A549 treated with Hydrocortisone at 1 μM for 4 hours (cell line): ENCODE results near the gene NAGA. TPM values are rescaled to one million over a fixed set of nuclear protein-coding genes. Genes with fewer than 3 reads are reported as not detected.

Source experiments
- total RNA-seq: library from RNA; stranded (reverse); fragments of 200-300 nt; extraction: Qiagen RNA extraction; gene quantifications from 5 replicates; pipeline ENCODE4 v1.2.3, GENCODE V29; 2022

NAGA gene
- total RNA-seq: 6.2 to 7.8 TPM (median 7.5 TPM) in 5 replicates

GRCh38 chr22:42070517-42071422, at the start of gene NAGA:
Gene NAGA, minus strand, starts transcription at chr22:42070812. Its CDS starts 515 bp downstream, at chr22:42070297.

DNA sequence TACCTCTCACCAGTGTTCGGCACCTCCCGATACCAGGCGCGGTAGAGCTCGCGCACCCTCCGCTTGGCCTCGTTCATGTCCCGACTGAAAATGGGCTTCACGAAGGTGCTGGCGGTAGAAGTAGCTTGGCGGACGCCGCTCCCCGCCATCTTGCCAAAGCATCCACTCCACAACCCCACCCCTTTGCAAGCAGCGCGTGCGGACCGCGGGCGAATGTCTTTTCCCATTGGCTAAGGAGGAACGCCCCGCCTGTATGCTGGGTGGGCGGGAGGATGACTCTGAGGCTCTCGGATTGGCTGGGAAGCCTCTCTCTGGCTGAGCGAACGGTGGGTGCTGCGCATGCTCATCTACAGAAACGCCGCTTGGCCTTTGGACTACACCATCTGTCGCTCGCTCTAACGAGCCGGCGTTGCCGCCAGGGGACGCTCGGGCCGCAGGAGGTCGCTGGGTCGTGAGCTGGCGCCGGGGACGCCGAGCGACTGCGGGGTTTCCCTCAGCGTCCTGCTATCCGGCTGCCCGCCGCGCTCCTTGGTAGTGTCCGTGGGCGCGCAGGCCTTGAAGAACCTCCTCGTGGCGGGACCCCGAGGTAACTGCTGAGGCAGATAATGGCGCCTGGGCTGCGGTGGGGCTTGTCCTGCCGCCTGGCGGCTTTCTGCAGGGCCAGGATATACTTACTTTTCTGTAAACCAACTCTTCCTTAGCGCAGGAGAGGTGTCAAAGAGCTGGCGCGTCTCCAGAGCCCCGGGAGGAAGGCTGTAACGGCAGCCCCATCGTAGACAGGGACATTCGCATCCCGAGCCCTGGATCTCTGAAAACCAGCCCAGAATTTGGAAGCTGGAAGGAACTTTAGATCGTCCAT, 20.2 kb upstream of the NAGA start, which contains the start of gene NDUFA6:
TSS of gene NDUFA6 (minus strand) at position 177 of the 859 bp plus-strand sequence. CDS start at position 149, 28 bp downstream.

DNA sequence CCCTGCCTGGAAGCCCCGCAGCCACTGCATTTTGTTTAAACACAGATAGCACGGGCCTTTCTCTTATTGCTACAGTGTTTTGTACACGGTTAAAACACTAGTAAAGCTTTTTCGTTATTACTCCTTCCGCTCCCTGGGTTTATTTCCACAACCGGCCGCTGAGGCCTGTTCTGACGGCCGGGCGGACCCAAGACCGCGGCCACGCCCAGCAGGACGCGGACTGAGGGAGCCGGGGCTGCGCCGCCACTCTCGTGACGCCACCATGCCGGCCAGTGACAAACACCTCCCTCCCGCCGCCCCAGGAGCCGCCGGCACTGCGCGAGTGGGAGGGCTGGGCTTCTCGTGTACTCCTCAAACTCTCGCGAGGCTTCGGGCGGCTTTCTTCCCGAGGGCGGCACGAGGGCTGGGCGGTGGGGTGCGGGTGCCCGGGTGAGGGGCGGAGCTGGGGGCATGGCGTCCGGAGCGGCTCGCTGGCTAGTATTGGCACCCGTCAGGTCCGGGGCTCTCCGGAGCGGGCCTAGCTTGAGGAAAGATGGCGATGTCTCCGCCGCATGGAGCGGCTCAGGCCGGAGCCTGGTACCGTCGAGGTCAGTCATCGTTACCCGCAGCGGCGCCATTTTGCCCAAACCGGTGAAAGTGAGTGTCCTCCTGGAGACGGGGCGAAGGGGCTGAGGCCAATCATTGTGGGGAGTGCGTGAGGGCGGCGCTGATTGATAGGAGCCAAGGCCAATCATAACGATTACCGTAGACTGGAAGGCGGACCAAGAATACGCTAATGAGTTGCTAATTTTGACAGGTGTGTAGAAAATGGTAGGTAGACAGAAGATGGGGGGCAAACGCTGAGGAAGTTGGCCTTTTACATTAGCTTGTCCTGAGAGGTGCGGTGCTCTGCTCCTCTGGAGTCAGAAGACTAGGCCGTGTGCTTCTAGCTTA, 9.0 kb upstream of the NAGA start, which contains the start of gene SMDT1:
TSS of gene SMDT1 (plus strand) at position 382 of the 933 bp plus-strand sequence. CDS start at position 451, 69 bp downstream.

DNA sequence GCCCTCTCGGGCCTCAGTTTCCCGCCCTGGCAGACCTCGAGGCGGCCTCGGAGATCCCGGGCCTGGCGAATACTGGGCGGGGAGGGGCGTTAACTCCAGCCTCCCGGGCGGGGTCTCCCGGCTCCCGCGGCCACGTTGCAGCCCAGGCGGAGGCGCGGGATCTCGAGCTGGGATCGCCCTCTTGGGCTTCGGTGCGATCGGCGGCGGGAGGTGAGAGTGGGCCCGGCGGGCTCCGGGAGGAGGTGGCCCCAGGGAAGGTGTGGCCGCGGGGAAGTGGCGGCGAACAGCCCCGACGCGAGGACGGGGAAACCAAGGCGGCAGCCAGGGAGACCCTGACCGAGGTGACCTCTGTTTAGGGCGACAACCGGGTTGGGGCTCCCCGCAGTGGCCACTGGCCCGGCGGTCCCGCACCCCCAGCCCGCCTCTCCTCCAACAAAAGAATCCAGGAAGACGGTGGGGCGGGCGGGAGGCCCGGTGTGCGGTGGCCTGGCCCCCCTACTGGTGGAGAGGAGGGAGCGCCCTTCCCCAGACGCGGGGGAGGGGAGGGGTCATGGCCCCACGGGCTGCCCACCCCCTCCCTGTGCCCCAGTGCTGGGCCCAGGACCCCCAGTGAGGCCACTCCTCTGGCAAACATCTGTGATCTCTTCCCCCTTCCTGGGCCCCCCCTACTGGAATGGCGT, 3.7 kb upstream of the NAGA start, which contains the start of gene PHETA2:
TSS of gene PHETA2 (plus strand) at position 117 of the 680 bp plus-strand sequence. CDS start 3,046 bp downstream, outside the sequence.

Other genes with a start within 250 kb of the NAGA start
- 26.6 to 30.9 TPM (median 28.0 TPM) in 5 replicates for gene SREBF2, start 237.7 kb downstream of the NAGA start, total RNA-seq
- 0.10 to 0.35 TPM (median 0.20 TPM) in 5 replicates for gene SHISA8, start 155.7 kb downstream of the NAGA start, total RNA-seq
- 0.14 to 0.25 TPM (median 0.22 TPM) in 5 replicates for gene TNFRSF13C, start 144.0 kb downstream of the NAGA start, total RNA-seq
- gene CENPM, start 123.7 kb downstream of the NAGA start, total RNA-seq: 22.8 to 40.2 TPM (median 35.1 TPM) in 5 replicates
- 0.89 to 1.2 TPM (median 1.0 TPM) in 5 replicates for gene SEPTIN3, start 101.4 kb downstream of the NAGA start, total RNA-seq
- gene WBP2NL, start 72.0 kb downstream of the NAGA start, total RNA-seq: 0.08 to 0.24 TPM (median 0.10 TPM) in 4 of 5 replicates, not detected in the other
- gene PHETA2, start 3.4 kb upstream of the NAGA start, total RNA-seq: not detected in 5 replicates
- gene SMDT1, start 8.9 kb upstream of the NAGA start, total RNA-seq: 24.3 to 48.9 TPM (median 40.8 TPM) in 5 replicates
- 58.5 to 74.2 TPM (median 65.6 TPM) in 5 replicates for gene NDUFA6, start 20.0 kb upstream of the NAGA start, total RNA-seq
- gene CYP2D6, start 60.0 kb upstream of the NAGA start, total RNA-seq: 0.44 to 0.72 TPM (median 0.54 TPM) in 5 replicates
- 10.2 to 18.4 TPM (median 12.4 TPM) in 5 replicates for gene TCF20, start 199.8 kb upstream of the NAGA start, total RNA-seq